Duodenal mucosa (tissue), 2 donors: ENCODE data around the gene PBX3.

ENCODE experiments used
- H3K27ac ChIP-seq: one replicate; pipeline ENCODE4 v1.7.0; 2013; ENCODE audit warnings: low read depth, low read length
- H3K27me3 ChIP-seq, 2 donors: one replicate each; pipeline ENCODE4 v1.7.0; 2013; ENCODE audit warnings: low read length in 2 of 2, control low read depth in 1 of 2; ENCODE audit not compliant: insufficient read depth in 2 of 2, control insufficient read depth in 1 of 2
- H3K36me3 ChIP-seq, 2 donors: one replicate each; pipeline ENCODE4 v1.7.0; 2013; ENCODE audit warnings: low read length in 2 of 2, control low read depth in 1 of 2; ENCODE audit not compliant: insufficient read depth in 2 of 2, control insufficient read depth in 1 of 2
- H3K4me1 ChIP-seq, 2 donors: one replicate each; pipeline ENCODE4 v1.7.0; 2013; ENCODE audit warnings: low read length in 2 of 2, control low read depth in 1 of 2; ENCODE audit not compliant: insufficient read depth in 2 of 2, control insufficient read depth in 1 of 2
- H3K4me3 ChIP-seq, 2 donors: one replicate each; pipeline ENCODE4 v1.7.0; 2013; ENCODE audit warnings: low read length in 2 of 2, low read depth in 1 of 2
- H3K9ac ChIP-seq, 2 donors: one replicate each; pipeline ENCODE4 v1.7.0; 2013; ENCODE audit warnings: low read length in 2 of 2, low read depth in 1 of 2
- H3K9me3 ChIP-seq, 2 donors: one replicate each; pipeline ENCODE4 v1.7.0; 2013; ENCODE audit warnings: low read length in 2 of 2, control low read depth in 1 of 2; ENCODE audit not compliant: control insufficient read depth in 1 of 2

Gene PBX3

GRCh38 chr9:125851979-125852378 is 104.8 kb downstream of the PBX3 start:
- no peaks in the 10 kb centered on the region for H3K4me1 ChIP-seq
- H3K9ac ChIP-seq, result no peak overlapping the region
- H3K27ac ChIP-seq, result no peak overlapping the region
- H3K27me3 ChIP-seq, result no peaks in the 10 kb centered on the region
- no peaks in the 10 kb centered on the region for H3K36me3 ChIP-seq
- H3K4me3 ChIP-seq, result no peak overlapping the region
- no peaks in the 10 kb centered on the region for H3K9me3 ChIP-seq

DNA sequence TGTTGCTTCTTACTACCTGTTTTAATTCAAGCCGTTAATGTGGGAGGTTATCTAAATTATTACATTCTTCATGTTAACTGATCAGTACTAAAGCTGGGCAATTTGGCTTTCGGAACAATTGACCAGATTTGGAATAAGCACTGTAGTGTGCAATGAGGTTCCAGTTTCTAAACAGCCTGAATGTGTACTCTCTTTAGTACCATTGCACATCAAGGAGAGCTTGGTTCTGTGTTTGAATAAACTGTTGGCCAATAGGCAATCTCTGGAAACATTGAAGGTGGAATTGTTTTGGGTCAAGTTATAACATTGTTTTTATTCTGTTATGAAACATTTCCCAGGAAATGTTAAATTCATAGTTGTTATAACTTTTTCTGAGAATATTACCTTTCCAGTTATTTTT is 105.2 kb downstream of the PBX3 start:
- Histone ChIP-seq H3K4me3 (no peak overlapping the region), H3K27ac (no peak overlapping the region), H3K36me3 (no peaks in the 10 kb centered on the region), H3K9me3 (no peaks in the 10 kb centered on the region), H3K27me3 (no peaks in the 10 kb centered on the region), H3K9ac (no peak overlapping the region), H3K4me1 (no peaks in the 10 kb centered on the region)

DNA sequence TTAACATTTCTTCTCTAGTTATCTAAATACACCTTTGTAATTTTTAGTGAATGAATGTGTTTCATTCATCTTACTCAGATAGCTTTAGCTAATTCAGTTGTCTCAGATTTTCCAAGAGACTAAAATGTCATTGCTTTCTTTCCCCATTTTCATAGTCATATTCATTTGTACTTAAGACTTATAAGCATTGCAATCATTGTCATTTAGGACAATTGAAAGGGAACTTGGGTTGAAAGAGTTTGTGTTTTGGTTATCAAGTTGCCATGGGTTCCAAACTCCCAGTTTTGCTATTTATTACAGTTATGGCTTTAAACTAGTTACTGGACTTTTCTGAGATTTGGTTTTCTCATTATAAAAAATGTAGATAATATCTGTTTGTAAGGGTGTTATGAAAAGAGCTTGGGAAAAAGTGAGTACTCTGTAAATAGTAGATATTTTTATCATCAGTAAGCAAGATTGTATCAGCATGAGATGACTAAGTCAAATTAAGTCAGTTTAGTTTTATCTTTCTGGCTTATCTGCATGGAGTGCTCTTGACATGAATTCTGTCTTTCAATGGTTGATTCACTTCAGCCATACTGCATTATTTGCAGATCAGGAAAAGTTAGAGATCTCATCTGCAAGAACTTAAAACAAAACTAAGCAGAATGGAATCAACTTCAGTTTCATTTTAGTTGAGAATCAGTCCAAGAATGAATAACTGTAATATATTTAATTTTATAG is 107.5 kb downstream of the PBX3 start:
- no peaks in the 10 kb centered on the region for H3K36me3 ChIP-seq
- H3K4me3 ChIP-seq, result no peak overlapping the region
- H3K9ac ChIP-seq, result no peak overlapping the region
- no peaks in the 10 kb centered on the region for H3K9me3 ChIP-seq
- no peaks in the 10 kb centered on the region for H3K4me1 ChIP-seq
- H3K27me3 ChIP-seq, result no peaks in the 10 kb centered on the region
- H3K27ac ChIP-seq, result no peak overlapping the region

DNA sequence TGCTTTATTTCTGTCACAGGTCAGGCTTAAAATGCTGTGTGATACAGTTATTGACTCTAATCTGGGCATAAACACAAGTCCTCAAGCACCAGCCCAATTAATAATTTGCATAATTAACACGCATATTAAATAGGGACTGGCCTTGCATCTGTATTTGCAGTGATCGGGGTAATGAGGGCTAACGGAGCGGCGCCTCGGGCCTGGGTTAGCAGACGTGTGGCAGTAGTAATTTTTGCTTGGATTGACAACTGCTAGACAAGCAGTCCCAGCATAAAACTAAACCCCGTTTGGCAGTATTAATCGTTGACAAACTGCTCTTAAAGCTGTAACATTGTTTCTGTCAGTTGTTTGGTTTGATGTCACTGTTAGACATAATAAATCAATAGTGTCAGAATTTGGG is 109.2 kb downstream of the PBX3 start:
- Histone ChIP-seq H3K9me3 (no peaks in the 10 kb centered on the region), H3K27ac (no peak overlapping the region), H3K4me3 (no peak overlapping the region), H3K9ac (no peak overlapping the region), H3K4me1 (no peaks in the 10 kb centered on the region), H3K36me3 (no peaks in the 10 kb centered on the region), H3K27me3 (no peaks in the 10 kb centered on the region)

DNA sequence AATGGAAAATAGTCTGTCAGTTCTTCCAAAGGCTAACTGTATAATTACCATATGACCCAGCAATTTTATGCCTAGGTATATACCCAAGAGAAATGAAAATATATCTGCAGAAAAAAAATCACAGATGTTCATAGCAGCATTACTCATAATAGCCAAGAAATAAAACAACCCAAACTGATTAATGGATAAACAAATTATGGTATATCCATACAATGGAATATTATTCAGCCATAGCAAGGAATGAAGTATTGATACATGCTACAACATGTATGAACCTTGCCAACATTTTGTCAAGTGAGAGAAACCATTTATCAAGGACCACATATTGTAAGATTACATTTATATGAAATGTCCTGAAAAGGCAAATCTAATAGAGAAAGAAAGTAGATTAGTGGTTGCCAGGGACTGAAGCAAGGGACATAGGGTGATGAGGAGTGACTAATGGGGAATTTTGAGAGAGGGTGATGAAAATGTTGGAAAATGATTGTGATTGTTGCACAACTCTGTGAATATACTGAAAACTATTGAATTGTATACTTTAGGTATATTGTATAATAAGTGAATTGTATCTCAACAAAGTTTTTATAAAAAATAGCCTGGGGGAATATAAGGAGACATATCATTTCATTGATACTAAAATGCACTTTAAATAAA is 114.4 kb downstream of the PBX3 start:
- no peaks in the 10 kb centered on the region for H3K9me3 ChIP-seq
- H3K27me3 ChIP-seq, result no peaks in the 10 kb centered on the region
- H3K4me3 ChIP-seq, result no peak overlapping the region
- H3K4me1 ChIP-seq, result no peaks in the 10 kb centered on the region
- H3K9ac ChIP-seq, result no peak overlapping the region
- H3K36me3 ChIP-seq, result no peaks in the 10 kb centered on the region
- H3K27ac ChIP-seq, result no peak overlapping the region

DNA sequence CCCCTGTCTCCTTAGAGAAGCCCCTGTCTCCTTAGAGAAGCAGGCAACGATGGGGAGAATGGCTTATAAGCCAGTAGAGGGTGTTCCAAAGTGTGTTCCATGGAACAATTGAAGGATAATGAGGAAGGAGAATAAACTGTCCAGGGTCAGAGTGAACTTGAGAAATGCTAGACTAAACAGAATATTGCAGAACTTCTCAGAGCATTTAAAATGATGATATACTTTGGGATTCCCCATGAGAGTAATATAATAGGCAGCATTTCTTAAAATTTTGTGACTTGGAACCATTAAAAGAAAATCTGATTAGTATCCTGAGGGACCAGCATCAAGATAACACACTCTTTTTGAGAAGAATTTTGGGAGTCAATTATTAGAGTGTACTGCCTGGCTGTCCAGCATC is 116.8 kb downstream of the PBX3 start:
- H3K27ac ChIP-seq, result no peak overlapping the region
- H3K4me1 ChIP-seq, result no peaks in the 10 kb centered on the region
- H3K9ac ChIP-seq, result no peak overlapping the region
- H3K36me3 ChIP-seq, result no peaks in the 10 kb centered on the region
- H3K9me3 ChIP-seq, result no peaks in the 10 kb centered on the region
- H3K4me3 ChIP-seq, result no peak overlapping the region
- no peaks in the 10 kb centered on the region for H3K27me3 ChIP-seq

DNA sequence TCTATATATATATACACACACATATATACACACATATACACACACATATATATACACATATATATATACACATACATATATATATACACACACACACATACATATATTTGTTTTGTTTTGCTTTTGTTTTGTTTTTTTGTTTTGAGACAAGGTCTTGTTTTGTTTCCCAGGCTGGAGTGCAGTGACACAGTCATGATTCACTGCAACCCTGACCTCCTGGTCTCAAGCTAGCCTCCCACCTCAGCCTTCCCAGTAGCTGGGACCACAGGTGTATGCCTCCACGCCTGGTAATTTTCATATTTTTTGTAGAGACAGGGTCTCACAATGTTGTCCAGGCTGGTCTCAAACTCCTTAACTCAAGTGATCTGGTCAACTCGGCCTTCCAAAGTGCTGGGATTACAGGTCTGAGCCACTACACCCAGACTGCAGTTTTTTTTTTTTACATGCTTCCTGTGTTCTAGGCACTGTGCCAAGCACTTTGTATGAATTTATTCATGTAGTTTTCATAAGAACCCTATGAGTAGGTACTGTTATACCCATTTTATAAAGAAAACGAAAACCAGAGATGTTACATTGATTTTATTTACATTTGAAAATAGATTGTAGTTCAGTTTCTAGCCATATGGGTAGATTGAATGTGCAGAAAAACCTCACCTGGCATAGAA is 120.7 kb downstream of the PBX3 start:
- Histone ChIP-seq H3K36me3 (no peaks in the 10 kb centered on the region), H3K4me3 (no peak overlapping the region), H3K4me1 (no peaks in the 10 kb centered on the region), H3K9ac (no peak overlapping the region), H3K9me3 (no peaks in the 10 kb centered on the region), H3K27ac (no peak overlapping the region), H3K27me3 (no peaks in the 10 kb centered on the region)

DNA sequence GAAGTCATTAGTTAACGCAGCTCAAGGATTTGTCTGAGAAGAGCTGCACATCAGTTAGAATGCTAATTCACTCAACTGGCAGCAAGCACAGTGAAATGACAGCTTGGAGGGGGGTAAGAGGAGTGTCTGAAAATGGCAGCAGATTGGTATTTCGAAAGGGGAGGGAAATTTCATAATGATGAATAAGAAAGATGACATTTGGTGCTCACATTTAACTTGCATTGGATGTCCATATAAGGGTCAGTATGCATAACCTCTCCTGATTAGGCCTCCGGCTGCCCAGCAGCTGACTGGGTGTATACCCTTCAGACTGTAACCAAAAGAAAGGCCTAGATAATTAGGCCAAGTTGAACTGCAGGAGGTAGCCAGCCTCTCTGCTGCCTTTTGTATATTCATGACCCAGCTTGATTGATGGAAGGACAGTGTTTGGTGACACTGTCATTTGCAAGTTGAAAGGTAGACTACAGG is 131.0 kb downstream of the PBX3 start:
- Histone ChIP-seq H3K4me3 (no peak overlapping the region), H3K4me1 (no peaks in the 10 kb centered on the region), H3K36me3 (no peaks in the 10 kb centered on the region), H3K9me3 (no peaks in the 10 kb centered on the region), H3K9ac (no peak overlapping the region), H3K27me3 (no peaks in the 10 kb centered on the region), H3K27ac (no peak overlapping the region)

GRCh38 chr9:125881042-125881441 is 133.9 kb downstream of the PBX3 start:
- no peaks in the 10 kb centered on the region for H3K9me3 ChIP-seq
- no peaks in the 10 kb centered on the region for H3K27me3 ChIP-seq
- H3K36me3 ChIP-seq, result no peaks in the 10 kb centered on the region
- peaks cover 0 to 4% of the 10 kb centered on the region in 2 donors for H3K4me1 ChIP-seq
- H3K27ac ChIP-seq, result no peak overlapping the region
- no peak overlapping the region for H3K9ac ChIP-seq
- no peak overlapping the region for H3K4me3 ChIP-seq

DNA sequence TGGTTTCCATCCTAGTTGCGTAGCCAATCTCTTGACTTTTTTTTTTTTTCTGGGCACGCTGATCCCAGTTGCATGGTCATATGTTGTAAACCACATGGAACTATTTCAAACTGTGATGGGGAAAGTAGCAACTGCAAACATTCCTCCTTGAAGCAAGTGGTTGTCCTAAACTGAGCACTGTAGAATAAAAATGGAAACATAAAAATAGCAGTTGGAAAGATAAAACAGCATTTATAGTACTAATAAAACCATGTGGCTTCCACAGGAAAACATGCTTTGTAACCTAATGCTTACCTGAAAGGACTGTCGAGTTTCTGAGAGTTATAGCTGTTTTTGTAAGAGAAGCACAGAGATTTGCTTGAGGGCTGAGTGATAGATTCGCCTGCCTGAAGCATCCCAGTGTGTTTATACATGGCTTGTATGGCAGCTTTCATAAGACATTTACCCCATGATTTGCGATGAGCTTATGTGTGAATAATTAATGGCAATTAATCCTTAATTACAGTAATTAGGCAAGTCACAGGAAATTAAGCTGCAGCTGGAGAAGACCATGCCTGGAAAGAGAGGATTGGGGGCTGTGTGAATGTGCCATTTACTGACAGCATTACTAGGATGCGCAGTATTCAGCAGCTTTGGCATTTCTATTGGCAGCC is 136.5 kb downstream of the PBX3 start:
- Histone ChIP-seq H3K4me3 (no peak overlapping the region), H3K27me3 (peaks cover under 1 to 4% of the 10 kb centered on the region in 2 donors), H3K36me3 (no peaks in the 10 kb centered on the region), H3K4me1 (peaks cover 0 to 4% of the 10 kb centered on the region in 2 donors), H3K9me3 (no peaks in the 10 kb centered on the region), H3K27ac (no peak overlapping the region), H3K9ac (no peak overlapping the region)
